Effector memory CD4-positive, alpha-beta T cell (primary cell): ENCODE results near the gene VWA8.
"Not testable (repeated sequence)": the region's sequence is repeated elsewhere in the genome, so short reads cannot be mapped to it uniquely, and the experiment has no call there.

Experiments
- DNase-seq, 3 donors: peaks; one replicate each; pipeline ENCODE4 v3.0.0-alpha.2; 2020
- H3K27ac ChIP-seq: 2 replicates; pipeline ENCODE4 v1.7.0; 2013; ENCODE audit warnings: mild to moderate bottlenecking, low read length, moderate library complexity; ENCODE audit not compliant: insufficient read depth, poor library complexity, severe bottlenecking
- H3K27me3 ChIP-seq: replicated peaks from 2 replicates; pipeline ENCODE4 v1.7.0; 2013; ENCODE audit warnings: mild to moderate bottlenecking, low read length; ENCODE audit not compliant: insufficient read depth, control insufficient read depth, poor library complexity, severe bottlenecking
- H3K36me3 ChIP-seq: 2 replicates; pipeline ENCODE4 v1.7.0; 2013; ENCODE audit warnings: mild to moderate bottlenecking, low read length, moderate library complexity; ENCODE audit not compliant: control insufficient read depth, insufficient read depth
- H3K4me1 ChIP-seq: 2 replicates; pipeline ENCODE4 v1.7.0; 2013; ENCODE audit warnings: low read length, mild to moderate bottlenecking; ENCODE audit not compliant: control insufficient read depth, insufficient read depth, poor library complexity, severe bottlenecking
- H3K4me3 ChIP-seq: 2 replicates; pipeline ENCODE4 v1.7.0; 2013; ENCODE audit warnings: low read length, low read depth, mild to moderate bottlenecking; ENCODE audit not compliant: insufficient read depth, poor library complexity, severe bottlenecking
- H3K9me3 ChIP-seq: 2 replicates; pipeline ENCODE4 v1.7.0; 2013; ENCODE audit warnings: mild to moderate bottlenecking, low read length, moderate library complexity; ENCODE audit not compliant: control insufficient read depth

Gene VWA8

DNA sequence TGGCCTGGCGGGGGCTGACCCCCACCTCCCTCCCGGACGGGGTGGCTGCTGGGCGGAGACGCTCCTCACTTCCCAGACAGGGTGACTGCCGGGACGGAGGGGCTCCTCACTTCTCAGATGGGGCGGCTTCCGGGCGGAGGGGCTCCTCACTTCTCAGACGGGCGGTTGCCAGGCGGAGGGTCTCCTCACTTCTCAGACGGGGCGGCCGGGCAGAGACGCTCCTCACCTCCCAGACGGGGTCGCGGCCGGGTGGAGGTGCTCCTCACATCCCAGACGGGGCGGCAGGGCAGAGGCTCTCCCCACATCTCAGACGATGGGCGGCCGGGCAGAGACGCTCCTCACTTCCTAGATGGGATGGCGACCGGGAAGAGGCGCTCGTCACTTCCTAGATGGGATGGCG, 79.0 kb downstream of the VWA8 start:
- not testable (repeated sequence) for H3K4me3 ChIP-seq, H3K27me3 ChIP-seq, H3K4me1 ChIP-seq, H3K27ac ChIP-seq, DNase-seq, H3K9me3 ChIP-seq
- H3K36me3 ChIP-seq = peaks cover 21% of the 10 kb centered on the region

DNA sequence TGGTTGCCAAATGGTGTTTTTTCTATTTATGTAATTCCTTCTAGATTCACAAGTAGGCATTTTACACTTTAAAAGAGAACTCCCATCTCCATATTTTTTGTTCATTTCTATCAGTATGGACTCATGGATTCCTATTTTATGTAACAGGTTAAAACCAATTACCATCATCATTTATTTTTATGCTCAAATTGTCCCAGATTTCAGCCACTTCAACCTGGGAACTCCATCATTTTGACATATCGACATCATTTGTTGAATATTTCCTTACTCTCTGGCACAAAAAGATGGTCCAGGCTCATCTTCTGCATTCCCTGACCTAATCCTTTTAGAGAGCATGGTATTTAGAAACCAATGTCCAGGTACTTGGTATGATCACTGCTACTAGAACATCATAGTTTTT, 79.9 kb downstream of the VWA8 start:
- no peak overlapping the region for H3K27ac ChIP-seq
- H3K9me3 ChIP-seq = no peaks in the 10 kb centered on the region
- H3K4me3 ChIP-seq = no peak overlapping the region
- no peaks in the 10 kb centered on the region for H3K27me3 ChIP-seq
- DNase-seq = no peak
- no peaks in the 10 kb centered on the region for H3K4me1 ChIP-seq
- H3K36me3 ChIP-seq = peaks cover 21% of the 10 kb centered on the region

DNA sequence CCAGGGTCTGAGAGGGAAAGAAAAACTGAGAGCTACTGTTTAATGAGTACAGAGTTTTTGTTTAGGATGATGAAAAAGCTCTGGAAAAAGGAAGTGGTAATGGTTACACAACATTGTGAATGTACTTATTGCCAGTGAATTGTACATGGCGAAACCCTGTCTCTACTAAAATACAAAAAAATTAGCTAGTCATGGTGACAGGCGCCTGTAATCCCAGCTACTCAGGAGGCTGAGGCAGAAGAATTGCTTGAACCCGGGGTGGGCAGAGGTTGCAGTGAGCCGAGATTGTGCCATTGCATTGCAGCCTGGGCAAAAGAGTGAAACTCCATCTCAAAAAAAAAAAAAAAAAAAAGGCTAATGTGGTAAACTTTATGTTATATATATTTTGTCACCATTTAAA, 96.3 kb downstream of the VWA8 start:
- DNase-seq = no peak
- no peaks in the 10 kb centered on the region for H3K9me3 ChIP-seq
- H3K4me3 ChIP-seq = no peak overlapping the region
- no peaks in the 10 kb centered on the region for H3K4me1 ChIP-seq
- no peaks in the 10 kb centered on the region for H3K27me3 ChIP-seq
- H3K36me3 ChIP-seq = peaks cover 6% of the 10 kb centered on the region
- no peak overlapping the region for H3K27ac ChIP-seq

DNA sequence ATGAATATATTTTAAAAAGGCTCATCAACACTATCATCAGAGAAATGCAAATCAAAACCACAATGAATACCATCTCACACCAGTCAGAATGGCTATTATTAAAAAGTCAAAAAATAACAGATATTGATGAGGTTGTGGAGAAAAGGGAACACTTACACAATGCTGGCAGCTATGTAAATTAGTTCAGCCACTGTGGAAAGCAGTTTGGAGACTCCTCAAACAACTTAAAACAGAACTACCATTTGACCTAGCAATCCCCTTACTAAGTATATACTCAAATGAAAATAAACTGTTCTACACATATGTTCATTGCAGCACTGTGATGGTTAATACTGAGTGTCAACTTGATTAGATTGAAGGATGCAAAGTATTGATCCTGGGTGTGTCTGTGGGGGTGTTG, 98.2 kb downstream of the VWA8 start:
- H3K36me3 ChIP-seq, H3K9me3 ChIP-seq, H3K4me3 ChIP-seq, H3K27ac ChIP-seq, H3K27me3 ChIP-seq, H3K4me1 ChIP-seq, DNase-seq: not testable (repeated sequence)

GRCh38 chr13:41859565-41859964, 101.3 kb downstream of the VWA8 start:
- H3K36me3 ChIP-seq = peaks cover 3% of the 10 kb centered on the region

GRCh38 chr13:41858780-41859179, 102.1 kb downstream of the VWA8 start:
- Histone ChIP-seq H3K27ac (no peak overlapping the region), H3K4me3 (no peak overlapping the region), H3K36me3 (peaks cover 3% of the 10 kb centered on the region), H3K9me3 (no peaks in the 10 kb centered on the region), H3K4me1 (no peaks in the 10 kb centered on the region), H3K27me3 (no peaks in the 10 kb centered on the region)
- no peak for DNase-seq

More at GRCh38 chr13:41859565-41859964, 101.3 kb downstream of the VWA8 start:
- no peaks in the 10 kb centered on the region for H3K27me3 ChIP-seq
- no peak overlapping the region for H3K27ac ChIP-seq
- no peaks in the 10 kb centered on the region for H3K9me3 ChIP-seq
- H3K4me1 ChIP-seq = no peaks in the 10 kb centered on the region
- no peak overlapping the region for H3K4me3 ChIP-seq
- no peak for DNase-seq

DNA sequence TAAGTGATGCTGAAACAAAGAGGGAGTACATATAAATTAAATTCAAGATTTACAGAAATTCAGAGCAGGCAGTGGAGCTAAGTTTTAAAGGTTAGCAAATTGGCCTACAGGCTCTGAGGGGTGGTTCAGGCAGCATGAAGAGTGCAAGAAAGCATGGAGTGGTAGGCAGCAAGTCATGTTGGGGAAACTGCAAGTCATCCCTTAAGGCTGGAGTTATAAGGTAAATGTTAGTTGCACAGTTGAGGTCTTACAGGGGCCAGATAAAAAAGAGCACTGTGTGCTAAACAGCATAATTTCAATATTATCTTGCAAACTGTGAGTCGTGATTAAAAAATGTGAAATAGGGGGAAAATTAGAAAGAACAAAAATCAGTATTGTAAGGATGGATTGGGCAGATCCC, 106.2 kb downstream of the VWA8 start:
- Histone ChIP-seq H3K9me3 (no peaks in the 10 kb centered on the region), H3K4me1 (no peaks in the 10 kb centered on the region), H3K4me3 (no peak overlapping the region), H3K36me3 (no peaks in the 10 kb centered on the region), H3K27me3 (no peaks in the 10 kb centered on the region), H3K27ac (no peak overlapping the region)
- no peak for DNase-seq

DNA sequence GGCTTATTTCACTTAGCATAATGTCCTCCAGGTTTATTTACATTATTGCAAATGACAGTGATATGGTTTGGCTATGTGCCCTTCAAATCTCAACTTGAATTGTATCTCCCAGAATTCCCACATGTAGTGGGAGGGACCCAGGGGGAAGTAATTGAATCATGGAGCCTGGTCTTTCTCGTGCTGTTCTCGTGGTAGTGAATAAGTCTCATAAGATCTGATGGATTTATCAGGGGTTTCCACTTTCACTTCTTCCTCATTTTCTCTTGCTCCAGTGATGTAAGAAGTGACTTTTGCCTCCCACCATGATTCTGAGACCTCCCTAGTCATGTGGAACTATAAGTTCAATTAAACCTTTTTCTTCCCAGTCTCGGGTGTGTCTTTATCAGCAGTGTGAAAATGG, 109.6 kb downstream of the VWA8 start:
- Histone ChIP-seq H3K36me3 (no peaks in the 10 kb centered on the region), H3K9me3 (no peaks in the 10 kb centered on the region), H3K4me1 (no peaks in the 10 kb centered on the region), H3K27ac (no peak overlapping the region), H3K27me3 (no peaks in the 10 kb centered on the region), H3K4me3 (no peak overlapping the region)
- no peak for DNase-seq

DNA sequence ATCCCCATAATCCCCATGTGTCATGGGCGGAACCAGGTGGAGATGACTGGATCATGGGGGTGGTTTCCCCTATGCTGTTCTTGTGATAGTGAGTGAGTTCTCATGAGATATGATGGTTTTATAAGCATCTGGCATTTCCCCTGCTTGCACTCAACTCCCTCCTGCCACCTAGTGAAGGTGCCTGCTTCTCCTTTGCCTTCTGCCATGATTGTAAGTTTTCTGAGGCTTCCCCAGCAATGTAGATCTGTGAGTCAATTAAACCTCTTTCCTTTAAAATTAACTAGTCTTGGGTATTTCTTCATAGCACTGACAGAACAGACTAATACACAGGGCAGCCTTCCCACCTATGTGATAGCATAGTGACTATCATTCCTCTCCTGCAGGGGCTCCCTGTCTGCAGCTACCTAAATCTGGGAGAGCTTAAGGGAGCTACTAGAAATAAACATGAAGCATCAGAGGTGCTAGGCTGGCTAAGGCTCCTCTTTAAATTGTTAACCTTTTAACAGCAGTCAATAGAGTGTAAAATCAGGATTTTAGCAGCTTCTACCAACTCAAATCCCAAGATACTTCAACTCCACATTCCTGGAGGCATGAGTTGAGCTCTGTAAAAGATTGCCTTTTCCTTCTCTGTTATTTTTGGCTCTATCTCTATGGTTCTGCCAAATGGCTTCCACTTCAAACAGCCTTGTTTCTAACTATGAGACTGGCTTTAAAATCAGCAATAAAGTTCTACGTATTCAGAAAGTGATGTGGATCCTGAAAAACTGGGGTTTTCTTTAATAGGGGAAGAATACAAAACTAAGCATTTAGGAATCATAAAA, 112.3 kb downstream of the VWA8 start:
- no peak for DNase-seq
- Histone ChIP-seq H3K27me3 (no peaks in the 10 kb centered on the region), H3K4me1 (no peaks in the 10 kb centered on the region), H3K36me3 (no peaks in the 10 kb centered on the region), H3K9me3 (no peaks in the 10 kb centered on the region), H3K4me3 (no peak overlapping the region), H3K27ac (no peak overlapping the region)

GRCh38 chr13:41847216-41847615, 113.7 kb downstream of the VWA8 start:
- no peaks in the 10 kb centered on the region for H3K9me3 ChIP-seq
- no peak for DNase-seq
- no peaks in the 10 kb centered on the region for H3K27me3 ChIP-seq
- H3K4me1 ChIP-seq = no peaks in the 10 kb centered on the region
- H3K4me3 ChIP-seq = no peak overlapping the region
- H3K27ac ChIP-seq = no peak overlapping the region
- no peaks in the 10 kb centered on the region for H3K36me3 ChIP-seq
